ENCODE measurements around the gene SNX25.

The SNX25 gene

DNA sequence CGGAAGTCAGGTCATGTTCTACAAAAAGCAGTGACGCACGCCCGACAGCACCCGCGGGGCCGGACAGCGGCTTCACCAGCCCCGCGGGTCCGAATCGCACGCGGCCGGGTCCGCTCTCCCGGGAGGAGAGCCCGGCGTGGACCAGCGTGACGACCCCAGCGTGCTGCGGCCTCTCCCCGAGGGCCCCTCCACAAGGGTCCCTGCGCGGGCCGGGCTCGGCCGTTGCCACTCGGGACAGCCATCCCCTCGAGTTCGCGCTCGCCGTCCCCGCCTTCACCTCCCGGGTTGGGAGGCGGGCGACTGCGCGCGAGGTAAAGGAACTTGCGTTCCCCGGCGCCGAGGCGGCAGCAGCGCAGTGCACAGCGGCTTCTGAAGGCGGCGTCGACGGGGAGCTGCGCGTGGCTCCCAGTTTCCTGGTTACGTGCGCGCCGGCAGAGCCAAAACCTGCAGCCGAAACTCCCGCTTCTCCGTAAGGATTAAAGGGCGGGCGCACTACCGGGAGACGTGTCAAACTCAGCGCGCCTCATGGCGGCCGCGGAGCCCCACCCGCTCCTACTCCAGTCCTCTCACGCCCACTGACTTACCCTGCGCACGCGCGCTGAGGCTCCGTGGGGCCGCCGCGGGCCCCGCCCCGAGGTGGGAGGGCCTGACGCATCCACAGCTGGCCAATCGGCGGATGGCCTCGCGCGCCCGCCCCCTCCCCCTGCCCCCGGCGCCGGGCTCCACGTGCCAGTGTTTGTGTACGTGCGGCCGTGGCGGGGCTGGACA, 186.7 kb downstream of the SNX25 start:
- peak; percentile 98 for DNase-seq (ENCODE audit: low read depth)

DNA sequence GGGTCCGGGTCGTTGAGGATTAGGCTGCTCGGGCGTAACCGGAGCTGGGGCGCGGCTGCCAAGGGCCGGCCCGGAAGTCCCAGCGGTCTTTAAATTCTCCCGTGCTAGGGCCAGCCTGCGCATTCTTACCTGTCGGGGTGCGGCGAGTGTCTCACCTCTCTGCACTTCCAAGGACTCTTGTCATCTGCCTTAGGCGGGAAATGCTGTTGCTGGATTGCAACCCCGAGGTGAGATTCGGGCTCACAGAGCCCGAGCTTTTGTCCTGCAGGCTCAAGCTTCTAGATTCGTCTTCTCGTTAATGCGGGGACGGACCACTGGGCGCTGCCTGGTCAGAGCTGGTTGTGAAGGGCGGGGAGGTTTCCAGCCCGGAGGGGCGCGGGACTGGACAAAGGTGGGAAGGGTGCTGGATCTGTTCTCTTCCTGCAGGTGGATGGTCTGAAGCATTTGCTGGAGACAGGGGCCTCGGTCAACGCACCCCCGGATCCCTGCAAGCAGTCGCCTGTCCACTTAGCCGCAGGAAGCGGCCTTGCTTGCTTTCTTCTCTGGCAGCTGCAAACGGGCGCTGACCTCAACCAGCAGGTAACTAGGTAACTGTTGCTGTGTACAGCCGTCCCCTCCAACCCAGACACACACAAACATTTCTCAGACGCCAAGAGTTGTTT, 187.5 kb downstream of the SNX25 start, which contains the start of gene ANKRD37:
TSS of gene ANKRD37 (plus strand) at position 118 of the 662 bp plus-strand sequence. CDS start at position 201, 83 bp downstream.
- H3K4me3 ChIP-seq (ENCODE audit: low read depth, low read length): peak within 1 kb of the TSS; percentile 87
- TF ChIP-seq CTCF (IDR thresholded peaks at IDR 0.05; ENCODE audit: insufficient read depth, low read depth, low read length, missing control alignments): no peak
- DNase-seq (ENCODE audit: low read depth): no peak

More for the DNA sequence above, 186.7 kb downstream of the SNX25 start:
- peak overlapping the region; percentile 87 for H3K4me3 ChIP-seq (ENCODE audit: low read depth, low read length)
- no peak for TF ChIP-seq CTCF (IDR thresholded peaks at IDR 0.05; ENCODE audit: insufficient read depth, low read depth, low read length, missing control alignments)

DNA sequence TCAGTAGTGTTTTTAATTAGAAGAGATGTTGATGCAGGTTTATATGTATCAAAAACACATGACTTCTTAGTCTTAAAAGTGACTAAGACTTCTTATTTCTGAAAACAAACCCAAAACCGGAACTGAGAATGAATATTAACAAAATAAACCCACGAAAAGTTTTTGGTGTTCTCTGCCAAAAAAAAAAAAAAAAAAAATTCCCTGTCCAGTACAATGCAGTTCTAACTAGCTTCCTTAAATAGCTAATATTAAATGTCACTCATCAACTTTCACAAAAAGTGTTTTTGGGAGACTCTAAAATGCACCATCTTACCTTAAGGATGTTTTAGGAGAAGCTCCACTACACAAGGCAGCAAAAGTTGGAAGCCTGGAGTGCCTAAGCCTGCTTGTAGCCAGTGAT, 189.2 kb downstream of the SNX25 start:
- no peak for DNase-seq (ENCODE audit: low read depth)
- peak overlapping the region; percentile 68 for H3K4me3 ChIP-seq (ENCODE audit: low read depth, low read length)
- no peak for TF ChIP-seq CTCF (IDR thresholded peaks at IDR 0.05; ENCODE audit: insufficient read depth, low read depth, low read length, missing control alignments)

DNA sequence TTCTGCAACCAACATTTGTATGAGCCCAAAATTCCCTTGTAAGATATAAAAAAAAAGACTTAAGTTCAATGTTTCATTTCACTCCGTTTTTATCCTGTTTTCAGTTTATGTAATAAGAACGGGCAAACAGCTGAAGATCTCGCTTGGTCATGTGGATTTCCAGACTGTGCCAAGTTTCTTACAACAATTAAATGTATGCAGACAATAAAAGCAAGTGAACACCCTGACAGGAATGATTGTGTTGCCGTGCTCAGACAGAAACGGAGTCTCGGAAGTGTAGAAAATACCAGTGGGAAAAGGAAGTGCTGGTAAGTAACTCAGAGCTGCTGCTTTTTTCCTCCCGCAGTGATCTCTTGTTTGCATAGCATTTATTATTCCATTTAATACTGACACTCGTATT, 190.1 kb downstream of the SNX25 start:
- DNase-seq (ENCODE audit: low read depth): no peak
- peak overlapping the region; percentile 68 for H3K4me3 ChIP-seq (ENCODE audit: low read depth, low read length)
- no peak for TF ChIP-seq CTCF (IDR thresholded peaks at IDR 0.05; ENCODE audit: insufficient read depth, low read depth, low read length, missing control alignments)

DNA sequence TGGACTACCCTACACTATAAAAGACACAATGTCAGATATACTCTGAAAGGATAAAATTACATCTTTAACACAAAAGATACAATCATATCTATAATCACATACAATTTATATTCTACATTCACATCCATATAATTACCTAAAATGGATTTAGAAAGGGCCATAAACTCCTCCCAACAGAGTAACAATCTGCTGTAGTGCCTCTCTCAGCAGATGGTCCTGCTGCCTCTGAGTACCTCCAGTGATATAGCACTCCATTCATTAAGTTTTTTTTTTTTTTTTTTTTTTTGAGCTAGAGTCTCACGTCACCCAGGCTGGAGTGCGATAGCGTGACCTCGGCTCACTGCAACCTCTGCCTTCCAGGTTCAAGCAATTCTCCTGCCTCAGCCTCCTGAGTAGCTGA, 194.6 kb downstream of the SNX25 start:
- no peak for DNase-seq (ENCODE audit: low read depth)

GRCh38 chr4:185405296-185405999, 196.1 kb downstream of the SNX25 start:
- TF ChIP-seq CTCF (IDR thresholded peaks at IDR 0.05; ENCODE audit: insufficient read depth, low read depth, low read length, missing control alignments): no peak
- no peak for DNase-seq (ENCODE audit: low read depth)

More for the DNA sequence above, 194.6 kb downstream of the SNX25 start:
- no peak overlapping the region for H3K4me3 ChIP-seq (ENCODE audit: low read depth, low read length)
- no peak for TF ChIP-seq CTCF (IDR thresholded peaks at IDR 0.05; ENCODE audit: insufficient read depth, low read depth, low read length, missing control alignments)

More at GRCh38 chr4:185405296-185405999, 196.1 kb downstream of the SNX25 start:
- no peak overlapping the region for H3K4me3 ChIP-seq (ENCODE audit: low read depth, low read length)

All from GM12865 (cell line).